GM19372 (cell line): ENCODE data around the gene UBE2E3.
"Not testable (repeated sequence)": the region's sequence is repeated elsewhere in the genome, so short reads cannot be mapped to it uniquely, and the experiment has no call there.

Experiments used
- ATAC-seq: cut with Tn5 transposase; IDR thresholded peaks from one replicate; pipeline ENCODE4 v1.9.1; 2021; ENCODE audit warnings: mild to moderate bottlenecking, low read depth, moderate library complexity; ENCODE audit not compliant: unreplicated experiment

Gene UBE2E3

DNA sequence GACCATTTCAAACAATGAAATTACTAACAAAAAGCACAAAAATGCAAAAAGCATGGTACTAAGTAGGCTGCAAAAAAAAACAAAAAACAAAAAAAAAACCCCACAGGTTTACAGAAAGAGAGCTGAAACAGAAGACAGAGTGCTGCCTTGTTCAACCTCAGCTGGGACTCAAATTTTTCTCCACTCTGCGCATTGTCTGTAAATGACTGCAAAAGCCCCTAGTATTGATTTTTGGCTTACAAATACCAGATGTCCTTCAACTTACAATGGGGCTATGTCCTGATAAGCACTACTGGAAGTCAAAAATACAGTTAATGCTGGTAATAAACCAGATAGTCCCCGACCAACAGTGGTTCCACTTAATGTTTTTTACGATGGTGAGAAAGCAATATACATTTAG is 42.2 kb downstream of the UBE2E3 start:
- no peak for ATAC-seq

DNA sequence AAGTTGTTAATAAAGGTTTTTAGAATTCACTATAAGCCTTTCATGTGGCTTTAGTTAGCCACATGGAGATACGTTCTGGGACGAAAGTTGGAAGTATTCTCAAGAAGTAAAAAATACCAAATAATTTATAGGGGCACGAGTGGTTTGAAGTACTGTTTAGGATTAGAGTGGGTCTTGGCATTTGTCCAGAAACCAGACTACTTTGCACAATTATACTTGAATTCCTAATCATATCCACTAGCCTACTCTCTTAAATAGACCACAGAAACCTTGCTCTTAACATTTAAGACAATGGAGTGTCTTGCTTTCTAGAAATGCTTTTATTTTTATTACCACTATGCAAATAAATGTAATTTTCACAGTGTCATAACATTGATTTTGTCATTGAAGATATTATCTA is 44.6 kb downstream of the UBE2E3 start:
- ATAC-seq = no peak

DNA sequence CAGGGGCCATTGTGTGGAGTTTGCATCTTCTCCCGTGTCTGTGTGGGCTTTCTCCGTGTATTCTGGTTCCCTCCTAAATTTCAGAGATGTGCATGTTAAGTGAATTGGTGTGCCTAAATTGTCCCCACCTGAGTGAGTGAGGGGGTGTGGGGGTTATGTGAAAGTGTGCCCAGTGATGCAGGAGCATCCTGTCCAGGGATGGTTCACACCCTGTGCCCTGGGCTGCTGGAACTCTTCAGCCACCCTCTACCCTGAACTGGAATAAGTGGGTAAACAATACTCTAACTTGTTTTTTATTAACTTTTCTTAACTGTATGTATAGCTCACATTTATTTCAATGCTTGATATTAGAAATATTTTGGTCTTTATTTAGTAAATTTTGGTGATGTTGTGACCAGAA is 56.0 kb downstream of the UBE2E3 start:
- peak; percentile 38 for ATAC-seq

DNA sequence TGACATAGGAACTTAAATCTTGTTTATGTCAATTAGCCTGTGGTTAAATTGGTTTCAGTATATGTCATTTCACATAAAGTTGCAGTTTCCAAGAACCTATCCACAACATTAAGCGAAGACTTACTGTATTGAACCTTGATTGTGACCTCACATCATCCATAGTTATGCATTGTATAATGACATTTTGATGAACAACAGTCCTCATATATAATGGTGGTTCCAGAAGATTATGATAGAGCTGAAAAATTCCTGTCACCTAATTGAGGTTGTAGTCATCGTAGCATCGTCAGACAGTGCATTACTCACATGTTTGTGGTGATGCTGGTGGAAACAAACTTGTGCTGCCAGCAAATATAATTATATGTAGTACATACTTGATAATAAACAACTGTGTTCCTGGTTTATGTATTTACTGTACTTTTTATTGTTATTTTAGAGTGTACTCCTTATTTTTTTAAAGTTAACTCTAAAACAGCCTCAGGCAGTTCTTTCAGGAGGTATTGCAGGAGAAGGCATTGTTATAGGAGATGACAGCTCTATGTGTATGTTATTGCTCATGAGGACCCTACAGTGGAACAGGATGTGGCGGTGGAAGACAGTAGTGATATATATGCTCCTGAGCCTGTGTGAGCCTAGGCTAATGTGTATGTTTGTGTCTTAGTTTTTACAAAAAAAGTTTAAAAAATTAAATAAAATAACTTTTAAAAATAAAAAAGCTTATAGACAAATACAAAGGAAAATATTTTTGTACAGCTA is 56.6 kb downstream of the UBE2E3 start:
- peak; percentile 60 for ATAC-seq

GRCh38 chr2:181037922-181038321 is 57.5 kb downstream of the UBE2E3 start:
- no peak for ATAC-seq

- ATAC-seq = no peak
Measured at GRCh38 chr2:181038796-181039195, 58.4 kb downstream of the UBE2E3 start.

GRCh38 chr2:181040839-181041238 is 60.4 kb downstream of the UBE2E3 start:
- not testable (repeated sequence) for ATAC-seq

GRCh38 chr2:181041661-181042060 is 61.3 kb downstream of the UBE2E3 start:
- no peak for ATAC-seq

DNA sequence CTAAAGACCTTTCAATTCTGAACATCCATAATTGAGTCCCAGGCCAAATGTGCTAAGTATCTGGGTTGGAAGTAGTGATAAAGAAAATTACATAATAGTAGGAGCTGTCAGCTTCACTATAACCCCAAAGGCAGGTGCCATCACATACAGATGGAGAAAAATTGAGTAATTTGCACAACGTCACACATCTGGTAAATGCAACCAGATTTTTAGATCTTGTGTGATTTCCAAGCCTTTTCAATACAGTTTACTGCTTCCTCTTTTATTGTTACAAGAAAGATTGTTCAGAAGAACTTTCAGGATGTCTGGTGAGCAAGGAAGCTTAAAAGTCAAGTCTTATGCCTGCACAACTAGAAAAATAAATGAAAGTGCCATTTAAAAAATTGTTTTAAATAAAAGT is 62.3 kb downstream of the UBE2E3 start:
- ATAC-seq = no peak

- no peak for ATAC-seq
Measured at GRCh38 chr2:181046833-181047232, 66.4 kb downstream of the UBE2E3 start.

DNA sequence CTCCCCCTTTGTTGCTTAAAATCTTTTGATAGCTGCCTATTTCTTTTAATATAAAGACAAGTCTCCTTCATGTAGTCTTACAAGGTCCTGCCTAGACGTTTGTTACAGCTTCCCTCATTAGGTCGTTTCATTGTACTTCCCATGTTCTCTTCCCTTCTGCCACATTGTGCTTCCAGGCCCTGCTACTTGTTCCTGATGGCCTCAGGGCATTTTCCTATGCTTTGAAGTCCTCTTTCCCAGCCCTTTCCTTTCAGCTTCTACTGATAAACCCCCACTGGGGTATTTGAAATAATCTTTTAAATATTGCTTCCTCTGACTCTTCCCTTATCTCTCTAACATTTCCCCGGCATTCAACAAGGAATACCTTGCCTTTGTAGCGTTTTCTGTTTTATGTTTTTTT is 67.4 kb downstream of the UBE2E3 start:
- no peak for ATAC-seq

- ATAC-seq = no peak
Measured at GRCh38 chr2:181051861-181052522, 71.6 kb downstream of the UBE2E3 start.

DNA sequence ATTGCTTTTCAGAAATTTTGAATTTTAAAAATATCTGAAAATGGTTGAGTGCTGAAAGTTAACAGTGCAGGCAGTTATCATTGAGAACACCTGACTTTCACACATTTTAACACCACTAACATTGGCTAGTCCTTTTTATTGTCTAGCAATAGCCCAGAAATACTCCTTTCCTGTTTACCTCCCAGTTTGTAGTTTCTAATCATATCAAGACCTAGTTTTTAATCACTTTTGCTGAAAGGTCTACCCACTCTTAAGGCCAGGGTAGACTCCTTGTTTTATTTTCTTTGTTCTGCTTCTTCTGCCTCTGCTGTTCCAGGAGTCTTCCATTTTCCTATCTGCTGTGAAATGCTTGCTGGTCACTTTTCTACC is 72.1 kb downstream of the UBE2E3 start:
- no peak for ATAC-seq

DNA sequence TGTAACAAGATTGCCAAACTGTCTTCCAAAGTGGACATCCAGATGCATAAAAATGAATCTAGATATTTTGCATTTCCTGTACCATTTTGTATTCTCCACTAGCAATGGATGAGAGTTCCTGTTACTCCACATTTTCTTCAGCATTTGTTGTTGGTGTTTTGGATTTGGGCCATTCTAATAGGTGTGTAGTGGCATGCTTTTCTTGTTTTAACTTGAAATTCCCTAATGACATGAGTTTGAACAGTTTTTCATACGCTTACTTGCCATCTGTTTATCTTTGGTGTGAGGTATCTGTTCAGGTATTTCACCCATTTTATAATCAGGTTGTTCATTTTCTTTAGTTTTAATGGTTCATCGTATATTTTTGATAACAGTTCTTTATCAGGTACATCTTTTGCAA is 73.9 kb downstream of the UBE2E3 start:
- ATAC-seq = no peak

GRCh38 chr2:181054843-181055242 is 74.4 kb downstream of the UBE2E3 start:
- ATAC-seq = no peak

GRCh38 chr2:181058378-181059269 is 78.2 kb downstream of the UBE2E3 start:
- no peak for ATAC-seq

GRCh38 chr2:181063696-181064095 is 83.3 kb downstream of the UBE2E3 start:
- ATAC-seq = no peak

DNA sequence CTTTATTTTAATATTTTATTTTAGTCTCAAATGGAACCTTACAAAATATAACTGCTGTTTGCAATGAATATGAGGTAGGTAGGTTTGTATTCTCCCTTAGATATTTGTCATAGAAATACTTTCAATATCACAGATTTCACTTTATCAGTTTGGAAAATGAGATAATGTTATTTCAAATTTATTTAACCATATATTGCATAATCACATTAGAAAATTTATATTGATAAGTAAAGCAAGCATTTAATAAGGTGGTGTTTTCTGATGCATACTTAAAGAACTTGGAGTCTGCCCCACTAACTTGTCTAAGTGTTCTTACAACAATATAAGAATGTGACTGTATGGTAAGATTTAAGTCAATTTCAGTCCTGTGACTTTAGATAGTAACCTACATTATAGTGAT is 85.1 kb downstream of the UBE2E3 start:
- no peak for ATAC-seq

DNA sequence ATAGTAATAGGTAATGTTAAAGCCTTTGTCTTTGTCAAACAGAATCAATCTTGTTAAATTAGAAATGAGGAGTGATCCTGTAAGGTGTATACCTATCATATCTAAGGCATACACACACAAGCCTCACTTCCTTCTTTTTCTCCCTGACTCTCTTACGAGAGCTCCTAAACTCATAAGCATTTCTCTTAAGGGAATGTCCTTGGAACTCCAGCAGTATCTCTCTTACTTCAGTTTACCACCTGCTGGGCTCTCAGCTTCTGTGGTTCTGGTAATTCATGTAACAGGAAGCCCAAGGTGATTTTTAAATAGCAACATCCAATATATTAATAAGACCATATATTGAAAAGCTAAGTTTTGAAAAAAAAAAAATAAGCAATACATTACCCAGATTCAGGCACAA is 85.9 kb downstream of the UBE2E3 start:
- no peak for ATAC-seq

DNA sequence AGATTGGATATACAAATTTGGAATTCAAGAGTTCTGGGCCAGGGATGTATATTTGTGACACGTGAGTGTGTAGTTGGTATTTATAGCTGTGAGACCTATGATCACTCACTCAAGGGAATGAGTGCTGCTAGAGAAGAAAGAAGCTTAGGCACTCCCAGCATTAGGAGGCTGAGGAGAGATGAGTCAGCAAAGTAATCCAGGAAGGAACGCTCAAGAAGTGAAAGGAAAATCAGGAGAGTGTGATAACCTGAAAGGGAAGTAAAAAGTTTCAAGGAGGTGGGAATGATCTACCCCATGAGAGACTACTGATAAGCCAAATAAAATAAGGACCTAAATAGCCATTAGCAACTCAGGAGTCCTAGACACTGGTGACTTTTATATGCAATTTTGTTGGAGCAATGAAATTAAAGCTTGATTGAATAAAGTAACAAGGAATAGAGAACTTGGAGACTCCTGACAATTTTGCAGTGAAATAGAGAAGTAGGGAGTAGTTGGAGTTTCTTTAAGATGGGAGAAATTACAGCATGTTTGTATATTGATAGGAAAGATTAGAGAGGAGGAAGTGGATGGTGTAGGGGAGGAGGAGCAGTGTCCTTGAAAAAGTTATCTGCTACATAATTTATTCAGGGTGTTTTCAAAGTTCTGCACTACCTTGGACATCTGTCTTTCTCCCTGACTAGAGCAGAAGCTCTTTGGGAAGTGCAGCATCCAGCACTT is 89.9 kb downstream of the UBE2E3 start:
- no peak for ATAC-seq

DNA sequence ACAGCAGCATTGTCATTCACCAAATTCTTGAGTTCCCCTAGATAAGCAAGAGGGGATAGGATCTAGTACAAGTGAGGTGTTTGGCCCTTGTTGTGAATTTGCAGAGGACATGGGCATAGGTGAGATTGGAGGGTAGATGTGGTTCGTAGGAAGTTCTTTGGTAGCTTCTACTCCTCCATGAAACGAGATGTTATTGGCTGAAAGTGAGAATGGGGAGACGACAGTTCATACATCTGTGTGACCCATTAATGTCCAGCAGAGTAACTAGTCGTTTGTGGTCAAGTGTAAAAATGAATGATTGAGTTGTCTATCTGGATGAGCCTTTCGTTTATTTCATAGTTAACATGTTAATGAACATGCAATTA is 90.4 kb downstream of the UBE2E3 start:
- no peak for ATAC-seq
